Endothelial cell of umbilical vein (primary cell): ENCODE data around the gene ARID2. TPM values are rescaled to one million over a fixed set of nuclear protein-coding genes. Genes with fewer than 3 reads are reported as not detected.

Experiments
- BruUV-seq: library from RNA; stranded (reverse); fragments of 400-500 nt; replicated peaks from 2 replicates; lab custom pipeline; 2021; lab: Mats Ljungman, UMichigan
- CTCF ChIA-PET: fragments of 300-600, 350-600 bp; sonication (Branson Sonifier 250); formaldehyde crosslinking; loops from one replicate; lab custom pipeline; 2021; ENCODE audit warnings: antibody characterized with exemption, inconsistent platforms; lab: Charles Lee
- POLR2A ChIA-PET: fragments of 300-600, 350-600 bp; sonication (Branson Sonifier 250); formaldehyde crosslinking; loops from one replicate; lab custom pipeline; 2021; ENCODE audit warnings: antibody characterized with exemption, inconsistent platforms; lab: Charles Lee
- DNase-seq: peaks from one replicate; pipeline ENCODE4 v3.0.0-alpha.2; 2011; ENCODE audit warnings: low read depth, low spot score
- FAIRE-seq: peaks from 2 replicates; lab custom pipeline; 2011; peaks lifted over from hg19 to GRCh38; lab: Jason Lieb, UNC
- H2AFZ ChIP-seq: 2 replicates; pipeline ENCODE4 v1.6.0; 2012; ENCODE audit warnings: low read depth, low read length, control low read depth, inconsistent platforms
- H3K27ac ChIP-seq: 2 replicates; pipeline ENCODE4 v1.5.1; 2011; ENCODE audit warnings: low read depth, mild to moderate bottlenecking, control low read depth, low read length, moderate library complexity; ENCODE audit not compliant: insufficient read depth
- H3K27me3 ChIP-seq, 2 experiments: 2 replicates each; pipeline versions ENCODE4 v1.6.0 to v1.6.1; 2011; ENCODE audit warnings: low read length in 2 of 2, mixed read lengths in 1 of 2; ENCODE audit not compliant: control insufficient read depth in 2 of 2, insufficient read depth in 2 of 2
- H3K36me3 ChIP-seq, 2 experiments: 2 replicates in 1 of 2; 3 replicates in 1 of 2; pipeline ENCODE4 v1.5.1; 2011; ENCODE audit warnings: low read length in 2 of 2, mild to moderate bottlenecking in 1 of 2, moderate library complexity in 1 of 2; ENCODE audit not compliant: control insufficient read depth in 2 of 2, insufficient read depth in 2 of 2; ENCODE audit errors: extremely low read depth in 1 of 2
- H3K4me1 ChIP-seq: 3 replicates; pipeline ENCODE4 v1.5.1; 2011; ENCODE audit warnings: mild to moderate bottlenecking, low read length; ENCODE audit not compliant: control insufficient read depth, insufficient read depth; ENCODE audit errors: extremely low read depth
- H3K4me2 ChIP-seq: 2 replicates; pipeline ENCODE4 v1.6.1; 2011; ENCODE audit warnings: low read length, control low read depth, mixed read lengths; ENCODE audit not compliant: insufficient read depth
- H3K4me3 ChIP-seq, 3 experiments: fragments of 200-600 bp in 1 of 3; sonication (generic), shearing (Covaris generic) in 1 of 3; replicated peaks in 1 of 3; 2 replicates each; pipeline ENCODE4 v1.5.1; 2011 to 2016; ENCODE audit warnings: control low read depth in 3 of 3, low read length in 3 of 3, mild to moderate bottlenecking in 2 of 3, inconsistent platforms in 1 of 3, low read depth in 1 of 3, moderate library complexity in 1 of 3; ENCODE audit not compliant: insufficient read depth in 1 of 3
- H3K79me2 ChIP-seq: 2 replicates; pipeline ENCODE4 v1.6.0; 2012; ENCODE audit warnings: low read length, inconsistent platforms; ENCODE audit not compliant: control insufficient read depth, insufficient read depth
- H3K9ac ChIP-seq: replicated peaks from 2 replicates; pipeline ENCODE3; 2011; ENCODE audit warnings: low read length, control low read depth; ENCODE audit not compliant: insufficient read depth; ENCODE audit errors: extremely low read depth
- H3K9me1 ChIP-seq: replicated peaks from 3 replicates; pipeline ENCODE4 v1.6.0; 2011; ENCODE audit warnings: mild to moderate bottlenecking, low read length; ENCODE audit not compliant: control insufficient read depth, insufficient read depth; ENCODE audit errors: extremely low read depth
- H3K9me3 ChIP-seq: replicated peaks from 2 replicates; pipeline ENCODE4 v1.5.1; 2012; ENCODE audit warnings: low read length, inconsistent platforms; ENCODE audit not compliant: control insufficient read depth, insufficient read depth
- H4K20me1 ChIP-seq: replicated peaks from 2 replicates; pipeline ENCODE3; 2011; ENCODE audit warnings: mild to moderate bottlenecking, low read length; ENCODE audit not compliant: control insufficient read depth, insufficient read depth; ENCODE audit errors: extremely low read depth
- EZH2 ChIP-seq: IDR thresholded peaks from 2 replicates; pipeline ENCODE4 v1.6.1; 2012; ENCODE audit warnings: borderline replicate concordance, low read depth, mild to moderate bottlenecking, moderate library complexity, low read length, inconsistent platforms; ENCODE audit not compliant: severe bottlenecking
- FOS ChIP-seq: IDR thresholded peaks from 2 replicates; pipeline ENCODE4 v1.6.1; 2011; ENCODE audit warnings: mild to moderate bottlenecking, low read length, moderate library complexity, borderline replicate concordance; ENCODE audit not compliant: insufficient read depth
- GATA2 ChIP-seq: IDR thresholded peaks from 2 replicates; pipeline ENCODE4 v1.7.0; 2011; ENCODE audit warnings: low read depth, mild to moderate bottlenecking, moderate library complexity, mixed read lengths, low read length; ENCODE audit not compliant: insufficient read length, insufficient read depth
- JUN ChIP-seq: IDR thresholded peaks from 2 replicates; pipeline ENCODE4 v1.6.1; 2011; ENCODE audit warnings: borderline replicate concordance, low read depth; ENCODE audit not compliant: insufficient read length, insufficient read depth
- MYC ChIP-seq: IDR thresholded peaks from one replicate; pipeline ENCODE4 v1.6.1; 2011; ENCODE audit warnings: mild to moderate bottlenecking, low read depth, low read length
- POLR2A ChIP-seq: IDR thresholded peaks from 2 replicates; pipeline ENCODE4 v1.6.1; 2012; ENCODE audit warnings: low read depth, mild to moderate bottlenecking, control low read depth, low read length
- POLR2AphosphoS5 ChIP-seq: IDR thresholded peaks from 2 replicates; pipeline ENCODE4 v1.6.1; 2012; ENCODE audit warnings: low read depth, mild to moderate bottlenecking, control low read depth, low read length, moderate library complexity; ENCODE audit not compliant: insufficient read depth
- dilution Hi-C: fragments of 300-500 bp; cut with MboI; formaldehyde crosslinking; loops from one replicate; pipeline ENCODE4 v1.15.0; 2019; ENCODE audit warnings: low sequenced_read_pairs; ENCODE audit not compliant: extremely low pct_ligation_motif_present
- intact Hi-C: fragments of 100-400 bp; cut with micrococcal nuclease; formaldehyde crosslinking; loops from one replicate; pipeline ENCODE4 v1.10.0; 2022
- polyA plus RNA-seq, 4 experiments: library from polyadenylated mRNA; depleted of rRNA in 3 of 4; stranded (reverse) in 3 of 4; unstranded in 1 of 4; fragments of >200 nt; gene quantifications; 2 replicates each; pipeline versions ENCODE4 v1.2.1 to v1.2.3, GENCODE V29; 2011 to 2012; ENCODE audit warnings: missing spikeins in 1 of 4
- total RNA-seq: library from RNA; stranded (reverse); gene quantifications from 2 replicates; pipeline ENCODE4 v1.2.3, GENCODE V29; 2021
- TF ChIP-seq, protein P1 (sequence below), 2 donors: IDR thresholded peaks; 1 replicate in 1 of 2; 2 replicates in 1 of 2; pipeline ENCODE4 v1.5.1; 2011; ENCODE audit warnings: low read length in 2 of 2, mild to moderate bottlenecking in 2 of 2, moderate library complexity in 2 of 2, control low read depth in 1 of 2, inconsistent platforms in 1 of 2, low read depth in 1 of 2; ENCODE audit not compliant: insufficient read depth in 1 of 2; ENCODE audit errors: extremely low read depth in 1 of 2
- TF ChIP-seq, protein P2 (sequence below): IDR thresholded peaks from 2 replicates; pipeline ENCODE4 v1.6.1; 2011; ENCODE audit not compliant: insufficient read depth, insufficient read length

The ARID2 gene
- total and polyA plus RNA-seq, 2 donors (not counting 3 experiments of a cell fraction or from before 2014, with no cell fraction given), result 10.8 to 26.7 TPM

DNA sequence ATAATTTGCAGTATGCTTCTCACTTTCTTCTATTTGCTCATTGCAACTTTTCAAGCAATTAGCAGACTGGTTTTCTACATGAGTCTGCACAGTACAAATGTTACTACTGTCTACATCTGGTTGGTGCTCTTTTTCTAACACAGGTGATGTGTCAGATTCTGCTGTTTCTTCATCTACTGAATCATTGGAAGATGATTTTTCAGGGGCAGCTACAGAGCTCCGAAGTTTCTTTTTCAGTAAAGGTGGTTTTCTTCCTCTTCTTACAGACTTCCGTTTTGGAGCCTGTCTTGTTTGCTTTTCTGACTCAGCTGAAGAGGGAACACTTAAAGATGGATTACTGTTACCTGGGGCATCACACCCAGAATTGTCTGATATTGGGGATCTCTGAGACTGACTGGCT, 198.8 kb downstream of the ARID2 start:
- Histone ChIP-seq H3K27me3 (no peaks in the 10 kb centered on the region), H3K79me2 (no peaks in the 10 kb centered on the region), H4K20me1 (peaks cover 3% of the 10 kb centered on the region), H3K9ac (no peak overlapping the region), H3K27ac (no peak overlapping the region), H3K4me3 (no peak overlapping the region), H3K4me2 (no peak overlapping the region), H3K36me3 (peaks cover 5 to 24% of the 10 kb centered on the region in 2 experiments), H3K9me3 (no peaks in the 10 kb centered on the region), H3K9me1 (no peaks in the 10 kb centered on the region), H2AFZ (no peak overlapping the region), H3K4me1 (no peaks in the 10 kb centered on the region)
- ChIA-PET POLR2A (no interaction called here), CTCF (interaction anchor here (0.7 kb wide), 1 partner anchor 26 kb away, joined by 3 read pairs; no protein-coding TSS in a partner anchor)
- intact Hi-C loops, result no loop called here
- DNase-seq (no peak), FAIRE-seq (no peak)
- TF ChIP-seq FOS, result no peak
- no TSS peak for BruUV-seq
- dilution Hi-C loops, result no loop called here

- CTCF ChIA-PET, result no interaction called here
- no TSS peak for BruUV-seq
- H3K36me3 ChIP-seq, result peaks cover 2 to 21% of the 10 kb centered on the region in 2 experiments
These were observed 200.9 kb downstream of the ARID2 start for GRCh38 chr12:45930369-45930768.

More at GRCh38 chr12:45930369-45930768, 200.9 kb downstream of the ARID2 start:
- DNase-seq (no peak), FAIRE-seq (no peak)
- Histone ChIP-seq H3K9me1 (no peaks in the 10 kb centered on the region), H3K79me2 (no peaks in the 10 kb centered on the region), H3K4me1 (no peaks in the 10 kb centered on the region), H3K4me2 (no peak overlapping the region), H2AFZ (no peak overlapping the region), H3K27me3 (no peaks in the 10 kb centered on the region), H3K9me3 (no peaks in the 10 kb centered on the region), H3K4me3 (no peak overlapping the region), H4K20me1 (peaks cover 3% of the 10 kb centered on the region), H3K9ac (no peak overlapping the region), H3K27ac (no peak overlapping the region)
- POLR2A ChIA-PET, result no interaction called here
- intact Hi-C loops, result no loop called here
- dilution Hi-C loops, result no loop called here
- TF ChIP-seq MYC (no peak), GATA2 (no peak), EZH2 (no peak), POLR2AphosphoS5 (no peak), JUN (no peak), POLR2A (no peak)
- TF ChIP-seq, protein P1, sequence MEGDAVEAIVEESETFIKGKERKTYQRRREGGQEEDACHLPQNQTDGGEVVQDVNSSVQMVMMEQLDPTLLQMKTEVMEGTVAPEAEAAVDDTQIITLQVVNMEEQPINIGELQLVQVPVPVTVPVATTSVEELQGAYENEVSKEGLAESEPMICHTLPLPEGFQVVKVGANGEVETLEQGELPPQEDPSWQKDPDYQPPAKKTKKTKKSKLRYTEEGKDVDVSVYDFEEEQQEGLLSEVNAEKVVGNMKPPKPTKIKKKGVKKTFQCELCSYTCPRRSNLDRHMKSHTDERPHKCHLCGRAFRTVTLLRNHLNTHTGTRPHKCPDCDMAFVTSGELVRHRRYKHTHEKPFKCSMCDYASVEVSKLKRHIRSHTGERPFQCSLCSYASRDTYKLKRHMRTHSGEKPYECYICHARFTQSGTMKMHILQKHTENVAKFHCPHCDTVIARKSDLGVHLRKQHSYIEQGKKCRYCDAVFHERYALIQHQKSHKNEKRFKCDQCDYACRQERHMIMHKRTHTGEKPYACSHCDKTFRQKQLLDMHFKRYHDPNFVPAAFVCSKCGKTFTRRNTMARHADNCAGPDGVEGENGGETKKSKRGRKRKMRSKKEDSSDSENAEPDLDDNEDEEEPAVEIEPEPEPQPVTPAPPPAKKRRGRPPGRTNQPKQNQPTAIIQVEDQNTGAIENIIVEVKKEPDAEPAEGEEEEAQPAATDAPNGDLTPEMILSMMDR (IDR thresholded peaks at IDR 0.05; ENCODE audit: extremely low read depth in 1 of 2, insufficient read depth in 1 of 2, low read depth in 1 of 2, low read length in 2 of 2), result no peak
- TF ChIP-seq, protein P2, sequence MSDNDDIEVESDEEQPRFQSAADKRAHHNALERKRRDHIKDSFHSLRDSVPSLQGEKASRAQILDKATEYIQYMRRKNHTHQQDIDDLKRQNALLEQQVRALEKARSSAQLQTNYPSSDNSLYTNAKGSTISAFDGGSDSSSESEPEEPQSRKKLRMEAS, result no peak
